NCI-H345 treated with DMSO at 0.1 percent for 48 hours (cell line): ENCODE measurements around the gene CYFIP2.

ENCODE experiments used
- DNase-seq: peaks from one replicate; lab custom pipeline; 2025; ENCODE audit not compliant: unreplicated experiment; lab: John Stamatoyannopoulos, UW

Gene CYFIP2

DNA sequence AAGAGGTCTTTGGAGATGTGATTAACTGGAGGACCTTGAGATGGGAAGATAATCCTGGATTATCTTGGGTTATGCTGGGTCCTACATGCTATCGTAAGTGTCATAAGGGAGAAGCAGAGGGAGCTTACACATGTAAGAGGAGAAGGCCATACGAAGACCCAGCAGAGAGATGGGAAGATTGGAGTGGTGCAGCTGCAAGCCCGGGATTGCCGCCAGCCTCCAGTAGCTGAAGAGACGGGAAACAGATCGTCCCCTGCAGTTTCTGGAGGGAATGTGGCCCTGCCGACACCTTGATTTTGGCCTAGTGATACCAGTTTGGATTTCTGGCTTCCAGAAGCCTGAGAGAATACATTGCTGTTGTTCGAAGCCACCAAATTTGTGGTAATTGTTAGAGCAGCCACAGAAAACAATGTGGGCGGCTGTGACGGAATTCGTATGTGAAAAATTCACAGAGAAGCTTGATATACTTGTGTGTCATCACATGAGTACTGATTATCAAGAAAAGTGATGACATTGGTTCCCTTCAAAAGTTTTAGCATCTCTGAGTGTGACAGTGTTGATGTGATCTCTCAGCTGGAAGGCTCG lies 86.9 kb downstream of the CYFIP2 start:
- no peak for DNase-seq

- DNase-seq, result no peak
These were observed 88.9 kb downstream of the CYFIP2 start for GRCh38 chr5:157354800-157355199.

GRCh38 chr5:157356576-157356975 lies 90.7 kb downstream of the CYFIP2 start:
- no peak for DNase-seq

- no peak for DNase-seq
These were observed 91.9 kb downstream of the CYFIP2 start for GRCh38 chr5:157357823-157358222.

DNA sequence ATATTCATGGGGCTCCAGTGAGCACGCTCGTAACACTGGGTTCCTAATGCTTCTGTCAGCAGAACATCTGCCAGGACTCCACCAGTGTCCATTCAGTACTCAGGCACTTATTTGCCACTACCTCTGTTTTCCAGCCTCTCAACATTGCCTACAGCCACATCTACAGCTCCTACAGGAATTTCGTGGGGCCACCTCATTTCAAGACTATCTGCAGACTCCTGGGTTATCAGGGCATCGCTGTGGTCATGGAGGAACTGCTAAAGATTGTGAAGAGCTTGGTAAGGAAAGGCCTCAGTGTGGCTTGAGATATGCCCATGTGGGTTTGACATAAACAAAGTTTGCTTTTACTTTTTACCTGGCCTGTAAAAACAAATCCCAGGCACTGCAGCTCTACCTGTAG lies 92.9 kb downstream of the CYFIP2 start:
- no peak for DNase-seq

DNA sequence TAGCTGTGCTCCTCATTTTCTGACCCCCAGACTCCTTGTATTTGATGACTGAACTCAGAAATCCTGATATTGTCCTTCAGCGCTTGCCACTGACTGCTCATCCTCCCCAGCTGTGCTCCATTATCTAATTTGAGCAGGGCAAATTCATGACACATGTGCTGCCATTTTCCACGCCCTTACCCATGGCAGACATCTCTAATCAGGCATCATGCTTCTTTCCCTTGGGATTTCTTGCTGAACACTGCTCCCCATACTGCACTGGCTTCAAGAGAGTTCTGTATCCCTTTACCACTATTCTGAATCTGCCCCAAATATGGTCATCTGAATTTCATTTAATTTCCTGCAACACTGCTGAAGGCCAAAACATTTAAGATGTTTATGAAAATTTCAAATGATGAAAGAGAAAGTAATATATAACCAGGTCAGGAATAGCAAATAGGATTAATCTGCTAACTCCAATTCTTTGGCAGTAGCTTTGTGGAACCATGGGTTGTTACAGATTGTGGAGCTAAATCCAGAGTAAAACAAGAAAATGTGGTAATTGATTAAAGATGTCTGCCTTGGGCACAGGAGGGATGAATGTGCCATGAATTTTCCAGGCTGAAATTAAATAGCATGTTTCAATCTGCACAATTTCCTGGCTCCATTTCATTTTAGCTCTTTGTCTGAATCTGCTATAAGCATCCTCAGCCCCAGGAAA lies 93.6 kb downstream of the CYFIP2 start:
- DNase-seq, result no peak

DNA sequence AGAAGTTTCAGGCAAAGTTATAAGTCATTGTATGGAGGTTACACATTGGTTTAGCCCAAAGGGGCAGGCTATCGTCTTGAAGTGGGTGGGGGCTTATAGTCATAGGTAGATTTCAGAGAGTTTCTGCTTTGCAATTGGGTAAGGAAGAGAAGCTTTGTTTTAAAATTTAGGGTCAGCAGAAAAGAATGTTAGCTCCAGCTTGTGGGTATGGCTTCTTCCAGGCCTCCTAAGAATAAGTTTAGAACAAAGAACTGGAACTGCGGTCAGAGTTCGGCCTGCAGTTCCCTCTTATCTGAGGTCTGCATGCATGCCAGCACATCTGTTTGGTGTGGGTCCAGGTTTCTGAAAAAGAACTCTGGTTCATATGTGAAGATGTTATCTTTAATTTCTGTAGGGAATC lies 96.1 kb downstream of the CYFIP2 start:
- no peak for DNase-seq

DNA sequence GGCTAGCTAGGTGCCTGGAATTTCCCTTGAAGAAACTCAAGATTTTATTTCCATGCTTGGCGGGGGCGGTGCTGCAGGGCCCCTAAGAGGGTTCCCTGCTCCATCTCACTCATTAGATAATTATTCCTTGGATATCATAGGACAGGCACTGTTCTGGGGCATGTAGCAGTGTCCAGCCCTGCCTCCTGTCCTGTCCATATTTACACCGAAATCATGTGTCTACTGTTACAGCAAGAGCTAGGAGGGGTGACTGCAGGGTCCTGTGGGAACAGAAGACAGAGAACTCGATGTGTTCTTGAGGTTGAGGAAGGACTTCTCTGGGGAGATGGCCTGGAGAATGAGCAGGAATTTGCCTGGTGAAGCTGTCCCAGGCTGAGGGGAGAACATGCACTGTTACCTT lies 96.6 kb downstream of the CYFIP2 start:
- DNase-seq, result no peak

DNA sequence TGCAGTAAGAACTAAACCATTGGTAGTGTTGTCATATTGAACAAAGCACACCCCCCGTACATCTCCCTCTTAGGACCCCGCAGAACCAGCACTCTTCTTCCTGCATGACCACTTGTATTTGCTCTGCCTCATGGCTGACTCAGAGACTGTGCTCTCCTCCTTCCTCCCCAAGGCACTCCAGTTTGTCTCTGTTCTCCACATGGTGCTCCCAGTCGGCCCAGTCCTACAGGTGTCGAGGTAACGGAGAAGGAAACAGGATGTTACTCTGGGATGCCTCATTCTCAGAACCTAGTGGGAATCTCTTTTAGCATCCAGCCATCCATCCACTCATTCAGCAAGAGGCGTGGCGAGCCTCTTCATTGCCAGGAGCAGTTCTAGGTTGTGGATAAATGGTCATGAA lies 97.1 kb downstream of the CYFIP2 start:
- DNase-seq, result no peak

DNA sequence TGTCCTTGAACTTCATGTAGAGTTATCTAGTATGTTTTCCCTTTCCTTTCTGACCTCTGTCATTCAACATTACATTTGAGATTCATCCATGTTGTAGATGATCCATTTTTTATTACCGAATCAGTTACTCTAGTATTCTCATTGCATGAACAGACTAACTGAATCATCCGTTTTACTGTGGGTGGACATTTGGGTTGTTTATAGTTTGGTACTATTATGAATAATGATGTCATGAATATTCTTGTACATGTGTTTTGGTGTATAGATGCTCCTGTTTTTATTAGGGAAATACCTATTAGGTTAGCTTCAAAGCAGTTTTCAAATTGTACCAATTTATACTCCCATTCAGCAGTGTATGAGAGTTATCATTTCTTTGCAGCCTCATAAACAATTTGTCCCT lies 99.8 kb downstream of the CYFIP2 start:
- no peak for DNase-seq

- no peak for DNase-seq
These were observed 101.1 kb downstream of the CYFIP2 start for GRCh38 chr5:157366741-157367674.

GRCh38 chr5:157369507-157369906 lies 103.6 kb downstream of the CYFIP2 start:
- no peak for DNase-seq

- no peak for DNase-seq
These were observed 105.0 kb downstream of the CYFIP2 start for GRCh38 chr5:157370967-157371366.

DNA sequence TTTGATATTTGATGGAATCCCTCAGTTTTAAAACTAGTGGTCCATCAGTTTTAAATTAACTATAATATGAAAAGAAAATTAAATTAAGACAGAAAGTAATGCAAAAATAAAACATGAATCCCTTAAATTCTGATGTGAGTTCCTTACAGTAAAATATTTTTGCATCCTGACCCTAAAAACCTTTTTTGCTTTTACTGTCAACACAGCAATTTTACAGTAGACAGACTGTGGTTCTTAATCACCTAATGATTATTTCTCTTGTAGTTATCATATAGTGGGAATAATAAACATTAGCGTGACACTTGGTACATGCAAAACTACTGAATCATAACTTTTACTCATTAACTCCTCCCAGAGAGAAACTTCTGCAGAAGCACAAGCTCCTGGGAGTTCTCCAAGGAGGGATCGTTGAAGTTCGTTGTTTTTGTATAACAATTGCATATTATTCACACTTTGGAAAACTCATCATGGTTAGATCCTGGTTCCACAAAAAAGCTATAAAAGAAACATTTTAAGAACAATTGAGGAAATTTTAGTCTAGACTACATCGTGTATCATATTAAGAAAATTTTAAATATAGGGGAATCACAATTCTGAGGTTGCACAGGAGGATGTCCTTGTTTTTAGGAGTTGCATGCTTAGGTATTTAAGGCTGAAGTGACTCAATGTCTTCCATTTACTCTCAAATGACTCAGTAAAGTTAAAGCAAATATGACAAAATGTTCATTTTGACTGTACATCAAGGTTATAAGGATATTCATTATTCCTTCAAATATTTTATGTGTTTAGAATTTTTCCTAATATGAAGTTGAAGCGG lies 105.9 kb downstream of the CYFIP2 start:
- no peak for DNase-seq

DNA sequence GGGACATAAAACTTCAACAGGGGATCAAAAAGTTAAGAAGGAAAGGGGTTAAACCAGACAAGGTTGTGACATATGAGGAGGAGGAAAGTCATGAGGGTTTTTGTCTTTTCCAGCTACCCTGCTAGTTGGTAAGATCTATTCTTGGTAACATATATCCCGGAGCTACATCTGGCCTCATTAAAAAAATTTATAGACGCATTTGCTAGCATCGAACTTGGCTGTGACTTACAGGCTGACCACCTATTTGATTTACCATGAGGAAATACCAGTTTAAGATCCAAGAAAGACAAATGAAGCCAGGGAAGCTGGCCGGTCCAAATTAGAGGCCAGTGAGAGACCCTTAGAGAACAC lies 106.5 kb downstream of the CYFIP2 start:
- no peak for DNase-seq

DNA sequence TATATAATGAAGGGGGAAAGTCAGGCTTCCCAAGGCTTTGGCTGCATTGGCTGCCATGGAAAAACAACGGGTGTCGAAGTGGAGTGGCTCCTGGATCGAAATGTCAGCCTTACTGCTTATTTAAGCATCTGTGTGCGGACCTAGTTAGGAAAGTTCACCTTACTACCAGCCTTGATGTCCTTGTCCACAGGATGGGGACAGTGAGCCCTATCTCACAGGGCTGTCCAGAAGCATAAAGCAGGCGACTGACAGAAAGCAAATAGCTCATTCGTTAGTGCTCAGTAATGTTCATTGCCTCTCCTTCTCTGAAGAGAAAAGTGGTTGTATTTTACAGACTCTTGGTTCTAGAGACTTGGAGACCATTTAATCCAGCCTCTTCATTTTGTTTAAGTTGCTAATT lies 112.6 kb downstream of the CYFIP2 start:
- no peak for DNase-seq

DNA sequence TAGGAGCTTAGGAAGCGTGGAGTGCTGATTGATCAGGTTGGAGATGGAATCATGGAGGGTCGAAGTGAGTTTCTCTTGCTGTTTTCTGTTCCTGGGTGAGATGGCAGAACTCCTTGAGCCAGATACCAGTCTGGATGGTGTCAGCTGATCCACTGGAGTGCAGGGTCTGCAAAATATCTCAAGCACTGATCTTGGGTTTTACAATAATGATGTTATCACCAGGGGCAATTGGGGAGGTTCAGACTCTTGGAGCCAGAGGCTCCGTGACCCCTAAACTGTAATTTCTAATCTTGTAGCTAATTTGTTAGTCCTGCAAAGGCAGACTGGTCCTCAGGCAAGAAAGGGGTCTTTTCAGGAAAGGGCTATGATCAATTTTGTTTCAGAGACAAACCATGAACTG lies 114.1 kb downstream of the CYFIP2 start:
- no peak for DNase-seq

- no peak for DNase-seq
These were observed 115.8 kb downstream of the CYFIP2 start for GRCh38 chr5:157381746-157382145.

- no peak for DNase-seq
These were observed 117.3 kb downstream of the CYFIP2 start for GRCh38 chr5:157382996-157383800.

DNA sequence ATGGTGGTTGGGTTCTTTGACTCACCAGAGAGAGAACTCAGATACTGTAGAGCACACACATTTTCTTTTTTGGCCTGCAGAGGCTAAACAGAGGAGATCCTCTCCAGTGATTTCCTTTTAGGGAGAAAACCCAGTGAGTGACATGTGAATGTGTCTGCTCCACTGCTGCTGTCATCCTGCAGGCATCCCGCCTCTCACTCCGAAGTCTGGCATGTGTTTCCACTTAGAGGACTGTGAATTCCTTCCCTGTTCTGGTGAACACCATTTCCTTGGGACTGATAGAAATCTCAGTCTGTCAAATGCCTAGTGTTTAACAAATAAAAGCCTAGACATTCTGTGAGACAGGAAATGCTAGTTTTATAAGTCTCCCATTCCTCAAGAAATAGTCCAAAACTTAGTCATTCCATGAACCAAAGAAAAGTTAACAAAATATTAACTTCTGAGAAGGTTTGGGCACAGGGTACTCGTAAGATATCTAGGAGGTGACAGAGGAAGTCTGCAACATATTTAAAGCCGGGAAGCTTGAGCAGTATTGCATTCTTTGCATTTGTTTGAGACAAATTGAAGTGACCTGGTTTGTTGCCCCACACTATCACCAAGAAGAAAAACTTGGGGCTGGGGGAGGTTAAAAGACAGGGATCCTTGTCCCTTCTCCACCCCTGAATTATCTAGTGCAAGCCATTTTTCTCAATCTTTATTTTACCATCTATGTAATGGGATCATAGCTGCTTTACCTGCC lies 119.2 kb downstream of the CYFIP2 start:
- no peak for DNase-seq
